Caco-2 (cell line): ENCODE measurements around the gene CASP12. TPM values are rescaled to one million over a fixed set of nuclear protein-coding genes. Genes with fewer than 3 reads are reported as not detected.

Source experiments
- BruUV-seq: library from RNA; stranded (reverse); fragments of 400-500 nt; replicated peaks from 2 replicates; lab custom pipeline; 2021; lab: Mats Ljungman, UMichigan
- CTCF ChIA-PET: fragments of 300-600 bp; sonication (Branson Sonifier 250); formaldehyde crosslinking; loops from one replicate; lab custom pipeline; 2022; ENCODE audit warnings: antibody characterized with exemption; lab: Charles Lee
- POLR2A ChIA-PET: fragments of 300-600 bp; sonication (Branson Sonifier 250); formaldehyde crosslinking; loops from one replicate; lab custom pipeline; 2022; ENCODE audit warnings: antibody characterized with exemption; lab: Charles Lee
- DNase-seq, 2 experiments: peaks; one replicate each; pipeline versions ENCODE4 v3.0.0 to v3.0.0-alpha.2; 2020 to 2022
- H3K27me3 ChIP-seq: replicated peaks from 2 replicates; pipeline ENCODE4 v1.6.0; 2011; ENCODE audit warnings: low read length; ENCODE audit not compliant: control insufficient read depth, insufficient read depth
- H3K36me3 ChIP-seq: 2 replicates; pipeline ENCODE4 v1.5.1; 2011; ENCODE audit warnings: low read length; ENCODE audit not compliant: control insufficient read depth, insufficient read depth
- H3K4me1 ChIP-seq: fragments of 250-450 bp; sonication (Bioruptor Pico); 2 replicates; pipeline ENCODE4 v1.5.1; 2020; ENCODE audit warnings: mild to moderate bottlenecking
- H3K4me3 ChIP-seq: 2 replicates; pipeline ENCODE4 v1.5.1; 2011; ENCODE audit warnings: low read depth, mild to moderate bottlenecking, control low read depth, low read length
- H3K9me3 ChIP-seq: fragments of 250-450 bp; sonication (Bioruptor Pico); 2 replicates; pipeline ENCODE4 v1.5.1; 2020; ENCODE audit warnings: mild to moderate bottlenecking, moderate library complexity
- H3K27ac Mint-ChIP-seq: one replicate; pipeline ENCODE4 v1.8.0; 2022; ENCODE audit warnings: mixed read lengths; ENCODE audit not compliant: unreplicated experiment
- H3K27me3 Mint-ChIP-seq: one replicate; pipeline ENCODE4 v1.8.0; 2022; ENCODE audit warnings: mixed read lengths; ENCODE audit not compliant: insufficient read depth, unreplicated experiment
- H3K36me3 Mint-ChIP-seq: one replicate; pipeline ENCODE4 v1.8.0; 2022; ENCODE audit warnings: mild to moderate bottlenecking, mixed read lengths; ENCODE audit not compliant: insufficient read depth, unreplicated experiment
- H3K4me1 Mint-ChIP-seq: one replicate; pipeline ENCODE4 v1.8.0; 2022; ENCODE audit warnings: low read depth, mixed read lengths; ENCODE audit not compliant: unreplicated experiment
- H3K4me3 Mint-ChIP-seq: one replicate; pipeline ENCODE4 v1.8.0; 2022; ENCODE audit warnings: mild to moderate bottlenecking, moderate library complexity, mixed read lengths; ENCODE audit not compliant: unreplicated experiment
- H3K9me3 Mint-ChIP-seq: one replicate; pipeline ENCODE4 v1.8.0; 2022; ENCODE audit warnings: mixed read lengths; ENCODE audit not compliant: unreplicated experiment
- intact Hi-C: fragments of 100-400 bp; cut with micrococcal nuclease; formaldehyde crosslinking; loops from one replicate; pipeline ENCODE4 v1.10.0; 2022; ENCODE audit not compliant: unreplicated experiment
- total RNA-seq: library from RNA; stranded (reverse); gene quantifications from 2 replicates; pipeline ENCODE4 v1.2.3, GENCODE V29; 2022
- TF ChIP-seq, protein P1 (sequence below), 2 experiments: fragments of 200-600 bp in 1 of 2; IDR thresholded peaks; 1 replicate in 1 of 2; 2 replicates in 1 of 2; pipeline versions ENCODE4 v1.5.1 to v1.8.0; 2011 to 2022; ENCODE audit warnings: antibody characterized with exemption in 1 of 2, control low read depth in 1 of 2, inconsistent platforms in 1 of 2, low read depth in 1 of 2, low read length in 1 of 2, mild to moderate bottlenecking in 1 of 2, moderate library complexity in 1 of 2; ENCODE audit not compliant: insufficient read depth in 1 of 2, severe bottlenecking in 1 of 2, unreplicated experiment in 1 of 2

Gene CASP12
- total RNA-seq, 1 experiment from 2014 or later, result not detected

DNA sequence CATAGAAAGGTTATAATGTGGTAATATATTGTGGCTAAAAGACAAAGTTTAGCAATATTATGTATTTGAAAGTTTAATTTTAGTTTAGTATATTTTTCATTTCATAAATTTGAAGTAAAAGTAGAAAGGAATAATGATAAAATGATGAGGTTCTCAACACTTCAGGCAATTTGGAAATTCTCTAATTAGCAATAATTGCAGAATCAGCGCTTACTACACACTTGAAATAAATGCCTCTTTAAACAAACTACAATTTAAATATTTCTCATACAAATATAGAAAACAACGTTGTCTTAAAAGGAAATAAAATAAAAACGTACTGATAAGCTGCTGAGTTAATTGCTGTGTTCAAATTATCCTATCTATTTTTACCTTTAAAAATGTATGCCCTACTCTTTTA lies 25.9 kb downstream of the CASP12 start:
- no peaks in the 10 kb centered on the region for H3K27me3 ChIP-seq
- H3K4me3 ChIP-seq, result no peak overlapping the region
- no peaks in the 10 kb centered on the region for H3K36me3 ChIP-seq
- H3K27me3 Mint-ChIP-seq, result peaks cover 4% of the 10 kb centered on the region
- ChIA-PET POLR2A (no interaction called here), CTCF (no interaction called here)
- no peak overlapping the region for H3K27ac Mint-ChIP-seq
- TF ChIP-seq, protein P1, sequence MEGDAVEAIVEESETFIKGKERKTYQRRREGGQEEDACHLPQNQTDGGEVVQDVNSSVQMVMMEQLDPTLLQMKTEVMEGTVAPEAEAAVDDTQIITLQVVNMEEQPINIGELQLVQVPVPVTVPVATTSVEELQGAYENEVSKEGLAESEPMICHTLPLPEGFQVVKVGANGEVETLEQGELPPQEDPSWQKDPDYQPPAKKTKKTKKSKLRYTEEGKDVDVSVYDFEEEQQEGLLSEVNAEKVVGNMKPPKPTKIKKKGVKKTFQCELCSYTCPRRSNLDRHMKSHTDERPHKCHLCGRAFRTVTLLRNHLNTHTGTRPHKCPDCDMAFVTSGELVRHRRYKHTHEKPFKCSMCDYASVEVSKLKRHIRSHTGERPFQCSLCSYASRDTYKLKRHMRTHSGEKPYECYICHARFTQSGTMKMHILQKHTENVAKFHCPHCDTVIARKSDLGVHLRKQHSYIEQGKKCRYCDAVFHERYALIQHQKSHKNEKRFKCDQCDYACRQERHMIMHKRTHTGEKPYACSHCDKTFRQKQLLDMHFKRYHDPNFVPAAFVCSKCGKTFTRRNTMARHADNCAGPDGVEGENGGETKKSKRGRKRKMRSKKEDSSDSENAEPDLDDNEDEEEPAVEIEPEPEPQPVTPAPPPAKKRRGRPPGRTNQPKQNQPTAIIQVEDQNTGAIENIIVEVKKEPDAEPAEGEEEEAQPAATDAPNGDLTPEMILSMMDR (IDR thresholded peaks at IDR 0.05; ENCODE audit: insufficient read depth in 1 of 2, low read depth in 1 of 2, low read length in 1 of 2, severe bottlenecking in 1 of 2, unreplicated experiment in 1 of 2), result no peak
- no peaks in the 10 kb centered on the region for H3K4me1 ChIP-seq
- DNase-seq, result no peak
- no TSS peak for BruUV-seq
- no peaks in the 10 kb centered on the region for H3K9me3 ChIP-seq
- no peaks in the 10 kb centered on the region for H3K4me1 Mint-ChIP-seq
- H3K36me3 Mint-ChIP-seq, result no peaks in the 10 kb centered on the region
- H3K4me3 Mint-ChIP-seq, result no peak overlapping the region
- intact Hi-C loops, result no loop called here
- H3K9me3 Mint-ChIP-seq, result no peaks in the 10 kb centered on the region

DNA sequence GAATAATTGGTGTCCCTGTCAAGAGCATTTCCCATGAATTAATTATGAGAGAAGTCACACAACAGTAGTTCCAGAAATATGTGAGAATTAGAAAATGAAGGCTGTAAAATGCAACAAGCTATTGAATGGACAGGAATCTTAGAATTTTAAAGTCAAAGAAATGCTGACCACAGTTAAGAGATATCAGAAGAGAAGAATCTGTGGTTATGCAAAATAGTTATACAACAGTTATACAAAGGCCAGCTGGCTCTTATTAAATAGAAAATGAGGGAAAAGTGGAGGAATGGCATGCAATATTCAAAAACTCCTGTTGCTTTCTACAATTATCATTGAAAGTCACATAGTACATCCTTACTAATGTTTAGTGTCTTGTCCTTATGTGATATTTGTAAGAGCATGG lies 27.4 kb downstream of the CASP12 start:
- ChIA-PET CTCF (no interaction called here), POLR2A (no interaction called here)
- DNase-seq, result no peak
- Histone ChIP-seq H3K4me3 (no peak overlapping the region), H3K9me3 (no peaks in the 10 kb centered on the region), H3K27me3 (no peaks in the 10 kb centered on the region), H3K4me1 (no peaks in the 10 kb centered on the region), H3K36me3 (no peaks in the 10 kb centered on the region)
- intact Hi-C loops, result no loop called here
- Mint-ChIP-seq H3K4me3 (no peak overlapping the region), H3K27me3 (peaks cover 6% of the 10 kb centered on the region), H3K27ac (no peak overlapping the region), H3K9me3 (no peaks in the 10 kb centered on the region), H3K4me1 (no peaks in the 10 kb centered on the region), H3K36me3 (no peaks in the 10 kb centered on the region)
- no TSS peak for BruUV-seq
- TF ChIP-seq, protein P1 (IDR thresholded peaks at IDR 0.05; ENCODE audit: insufficient read depth in 1 of 2, low read depth in 1 of 2, low read length in 1 of 2, severe bottlenecking in 1 of 2, unreplicated experiment in 1 of 2), result no peak

DNA sequence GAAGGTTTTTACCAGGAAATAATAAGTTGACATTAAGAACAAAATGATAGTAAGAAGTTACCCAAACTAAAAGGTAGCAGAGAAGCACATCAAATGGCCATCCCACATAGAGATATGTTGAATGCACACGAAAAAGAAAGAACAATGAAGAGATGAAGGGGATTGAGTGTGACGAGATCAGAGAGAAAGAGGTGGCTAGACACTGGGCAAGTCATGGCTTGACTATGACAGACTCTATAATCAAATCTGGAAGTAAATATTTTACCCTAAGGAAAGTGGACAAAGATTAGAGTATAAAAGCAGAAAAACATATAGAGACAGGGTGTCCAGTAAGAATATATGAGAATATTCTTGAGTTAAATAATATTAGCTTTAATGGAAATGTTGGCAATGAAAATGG lies 31.4 kb downstream of the CASP12 start:
- intact Hi-C loops, result no loop called here
- no TSS peak for BruUV-seq
- DNase-seq, result no peak
- H3K36me3 ChIP-seq, result no peaks in the 10 kb centered on the region
- H3K4me3 ChIP-seq, result no peak overlapping the region
- ChIA-PET CTCF (no interaction called here), POLR2A (no interaction called here)
- TF ChIP-seq, protein P1 (IDR thresholded peaks at IDR 0.05; ENCODE audit: insufficient read depth in 1 of 2, low read depth in 1 of 2, low read length in 1 of 2, severe bottlenecking in 1 of 2, unreplicated experiment in 1 of 2), result no peak
- no peaks in the 10 kb centered on the region for H3K4me1 Mint-ChIP-seq
- peaks cover 14% of the 10 kb centered on the region for H3K9me3 Mint-ChIP-seq
- H3K27me3 Mint-ChIP-seq, result peaks cover 6% of the 10 kb centered on the region
- H3K27ac Mint-ChIP-seq, result no peak overlapping the region
- H3K36me3 Mint-ChIP-seq, result no peaks in the 10 kb centered on the region
- no peak overlapping the region for H3K4me3 Mint-ChIP-seq
- H3K4me1 ChIP-seq, result no peaks in the 10 kb centered on the region
- H3K9me3 ChIP-seq, result no peaks in the 10 kb centered on the region
- H3K27me3 ChIP-seq, result no peaks in the 10 kb centered on the region
